Body of pancreas (tissue), 4 donors: Measurements from ENCODE around the gene RXRA. TPM values are rescaled to one million over a fixed set of nuclear protein-coding genes. Genes with fewer than 3 reads are reported as not detected.

Experiments
- ATAC-seq: fragments of 150-250 bp; one replicate; pipeline ENCODE4 v1.9.1; 2016
- DNase-seq, 4 donors: peaks; one replicate each; pipeline ENCODE4 v3.0.0-alpha.2; 2019
- H3K27ac ChIP-seq, 4 donors: fragments of 200-600 bp; sonication (generic); 1 replicate in 3 of 4; 2 replicates in 1 of 4; pipeline versions ENCODE4 v1.5.1 to v1.6.1; 2016 to 2019; ENCODE audit warnings: mild to moderate bottlenecking in 1 of 4, mixed read lengths in 1 of 4, moderate library complexity in 1 of 4
- H3K27me3 ChIP-seq, 2 donors: fragments of 200-600 bp; sonication (generic); one replicate each; pipeline ENCODE4 v1.6.0; 2016; ENCODE audit warnings: mild to moderate bottlenecking in 1 of 2
- H3K36me3 ChIP-seq, 2 donors: fragments of 200-600 bp; sonication (generic); replicated peaks in 1 of 2; 2 replicates each; pipeline ENCODE4 v1.5.1; 2016; ENCODE audit warnings: low read depth in 2 of 2; ENCODE audit not compliant: insufficient read depth in 1 of 2
- H3K4me1 ChIP-seq: fragments of 200-600 bp; sonication (generic); one replicate; pipeline ENCODE4 v1.6.0; 2016
- H3K4me3 ChIP-seq, 2 donors: fragments of 200-600 bp; sonication (generic); 1 replicate in 1 of 2; 2 replicates in 1 of 2; pipeline ENCODE4 v1.5.1; 2016 to 2019
- H3K9me3 ChIP-seq, 3 donors: fragments of 200-600 bp; sonication (generic); 1 replicate in 2 of 3; 2 replicates in 1 of 3; pipeline ENCODE4 v1.5.1; 2016
- CTCF ChIP-seq, 7 experiments: fragments of 450-650 bp in 4 of 7; fragments of 200-600 bp in 3 of 7; sonication (generic) in 3 of 7; IDR thresholded peaks; one replicate each; pipeline ENCODE4 v1.5.1; 2016 to 2019; ENCODE audit warnings: antibody characterized with exemption in 7 of 7
- POLR2A ChIP-seq, 3 donors: fragments of 450-650 bp; IDR thresholded peaks; one replicate each; pipeline ENCODE4 v1.6.1; 2016; ENCODE audit warnings: antibody characterized with exemption in 3 of 3, mild to moderate bottlenecking in 2 of 3
- WGBS, 2 donors: methylation state at CpG; one replicate each; pipeline ENCODE4 v1.1.5; 2017; 5-methylcytosine and 5-hydroxymethylcytosine counted together
- intact Hi-C: fragments of 100-400 bp; cut with DNase I; formaldehyde crosslinking; loops from one replicate; pipeline ENCODE4 v1.15.1; 2023
- total RNA-seq, 2 donors: library from RNA; depleted of rRNA; stranded (reverse); fragments of >200 nt; gene quantifications; one replicate each; pipeline ENCODE4 v1.1.0, GENCODE V29; 2016

RXRA gene
- total RNA-seq, 2 donors from 2014 or later, result 31.4 to 41.9 TPM

- intact Hi-C loops, result no loop called here
- H3K27ac ChIP-seq, result no peak overlapping the region
- peaks cover 16% of the 10 kb centered on the region for H3K4me1 ChIP-seq
- H3K4me3 ChIP-seq, result no peak overlapping the region
- TF ChIP-seq POLR2A (IDR thresholded peaks at IDR 0.05) (no peak), CTCF (IDR thresholded peaks at IDR 0.05) (no peak)
- no peaks in the 10 kb centered on the region for H3K9me3 ChIP-seq
- ATAC-seq (no peak), DNase-seq (no peak)
- WGBS, 2 donors, result 0 to 78% methylated on average over 1 to 13 of the region's 17 CpGs
- peaks cover 0 to 2% of the 10 kb centered on the region in 2 donors for H3K36me3 ChIP-seq
- H3K27me3 ChIP-seq, result no peaks in the 10 kb centered on the region
Measured at GRCh38 chr9:134414900-134415425, 88.7 kb downstream of the RXRA start.

GRCh38 chr9:134416385-134417015 is 90.2 kb downstream of the RXRA start:
- H3K4me3 ChIP-seq, result no peak overlapping the region
- ATAC-seq, result no peak
- H3K36me3 ChIP-seq, result peaks cover 0 to 2% of the 10 kb centered on the region in 2 donors
- WGBS, 2 donors, result 74 to 79% methylated on average over 7 to 19 of the region's 19 CpGs
- intact Hi-C loops, result no loop called here
- no peak for DNase-seq
- no peaks in the 10 kb centered on the region for H3K27me3 ChIP-seq
- H3K4me1 ChIP-seq, result peaks cover 16% of the 10 kb centered on the region
- no peak for TF ChIP-seq CTCF (IDR thresholded peaks at IDR 0.05)
- TF ChIP-seq POLR2A (IDR thresholded peaks at IDR 0.05), result no peak
- H3K27ac ChIP-seq, result no peak overlapping the region
- no peaks in the 10 kb centered on the region for H3K9me3 ChIP-seq

DNA sequence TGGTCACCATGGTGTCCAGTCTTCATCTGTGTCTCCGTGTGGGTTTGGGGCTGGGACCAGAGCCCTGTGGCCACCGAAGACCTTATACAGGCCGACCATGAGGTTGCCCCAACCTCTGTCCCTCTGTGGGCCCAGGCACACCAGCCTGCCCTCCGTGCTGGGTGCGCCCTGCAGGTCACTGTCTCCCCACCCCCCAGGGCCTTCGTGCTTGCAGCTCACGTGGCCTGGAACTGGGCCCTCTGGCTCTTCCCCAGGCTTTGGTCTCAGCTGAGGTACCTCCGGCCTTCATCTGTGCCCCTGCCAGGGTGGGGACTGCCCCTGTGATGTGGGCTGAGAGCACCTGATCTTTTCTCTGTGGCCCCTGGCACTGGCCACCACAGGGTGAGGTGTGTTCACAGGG is 92.1 kb downstream of the RXRA start:
- Histone ChIP-seq H3K4me3 (no peak overlapping the region), H3K36me3 (peaks cover 0 to 2% of the 10 kb centered on the region in 2 donors), H3K9me3 (no peaks in the 10 kb centered on the region), H3K27me3 (no peaks in the 10 kb centered on the region), H3K27ac (no peak overlapping the region), H3K4me1 (peaks cover 10% of the 10 kb centered on the region)
- ATAC-seq (no peak), DNase-seq (no peak)
- intact Hi-C loops, result no loop called here
- no peak for TF ChIP-seq POLR2A (IDR thresholded peaks at IDR 0.05)
- no peak for TF ChIP-seq CTCF (IDR thresholded peaks at IDR 0.05)
- WGBS, 2 donors, result 81% methylated on average over 8 of the region's 8 CpGs; no CpG with 5 or more reads in 1 of the 2 donors

DNA sequence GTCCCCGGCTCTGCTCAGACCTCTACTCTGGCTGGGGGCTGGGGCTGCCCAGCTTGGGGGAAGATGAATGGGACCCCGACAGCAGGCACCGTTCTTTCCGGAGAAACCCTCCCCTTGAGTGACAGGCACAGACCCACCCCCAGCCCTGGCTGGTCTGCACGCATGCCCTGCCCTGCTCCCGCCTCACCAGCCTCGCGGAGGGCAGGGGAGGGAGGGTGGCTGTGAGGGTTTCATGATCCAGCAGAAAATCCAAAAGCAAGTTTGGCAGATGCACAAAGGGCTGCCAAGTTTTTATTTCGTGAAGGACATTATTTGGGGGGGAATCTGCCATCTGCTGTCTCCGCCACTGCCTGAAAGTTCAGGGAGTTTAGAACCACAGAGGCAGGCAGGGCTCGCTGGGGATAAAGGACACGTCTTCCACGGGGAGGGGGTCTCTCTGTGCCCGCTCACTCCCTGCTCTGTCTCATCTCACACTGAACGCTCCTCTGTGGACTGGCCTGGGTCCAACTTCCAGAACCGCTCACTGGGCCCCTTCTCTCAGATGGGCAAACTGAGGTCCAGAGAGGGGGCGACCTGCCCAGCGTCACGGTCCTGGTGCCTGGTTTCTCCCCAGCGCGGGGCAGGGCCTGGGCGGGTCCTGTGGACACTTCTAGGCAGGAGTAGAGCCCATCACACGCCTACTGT is 92.9 kb downstream of the RXRA start:
- intact Hi-C loops, result no loop called here
- Histone ChIP-seq H3K36me3 (peaks cover 0 to 2% of the 10 kb centered on the region in 2 donors), H3K9me3 (no peaks in the 10 kb centered on the region), H3K27me3 (no peaks in the 10 kb centered on the region), H3K27ac (no peak overlapping the region), H3K4me1 (peaks cover 9% of the 10 kb centered on the region), H3K4me3 (no peak overlapping the region)
- TF ChIP-seq POLR2A (IDR thresholded peaks at IDR 0.05) (no peak), CTCF (IDR thresholded peaks at IDR 0.05) (no peak)
- ATAC-seq (no peak), DNase-seq (no peak)
- WGBS, 2 donors, result 78 to 88% methylated on average over 18 to 23 of the region's 23 CpGs
